ENCODE data around the gene YPEL2. TPM values are rescaled to one million over a fixed set of nuclear protein-coding genes. Genes with fewer than 3 reads are reported as not detected.

Gene YPEL2
- total RNA-seq, 1 experiment from 2014 or later, result 4.7 TPM

- ATAC-seq (no peak), DNase-seq (ENCODE audit: low read depth, low spot score) (no peak)
- Histone ChIP-seq H3K27me3 (ENCODE audit: insufficient read depth, low read length) (no peaks in the 10 kb centered on the region), H4K20me1 (ENCODE audit: insufficient read depth) (no peaks in the 10 kb centered on the region), H3K4me2 (ENCODE audit: low read length) (no peak overlapping the region), H3K4me3 (replicated peaks in 1 of 2; ENCODE audit: low read depth in 1 of 2, low read length in 2 of 2) (no peak overlapping the region), H3K9me2 (ENCODE audit: insufficient read depth) (no peaks in the 10 kb centered on the region), H3K79me2 (ENCODE audit: insufficient read depth, low read length) (no peaks in the 10 kb centered on the region), H3K4me1 (ENCODE audit: control insufficient read depth in 1 of 2, insufficient read depth in 2 of 2, low read length in 2 of 2) (peaks cover 0 to 3% of the 10 kb centered on the region in 2 experiments; a peak in 1 of 4 replicates), H2AFZ (ENCODE audit: low read depth, low read length, poor library complexity, severe bottlenecking) (no peak overlapping the region), H3K9ac (ENCODE audit: low read length) (no peak overlapping the region), H3K27ac (ENCODE audit: low read depth, low read length) (no peak overlapping the region), H3K36me3 (ENCODE audit: control insufficient read depth in 1 of 2, insufficient read depth in 2 of 2, low read length in 2 of 2) (no peaks in the 10 kb centered on the region), H3K9me3 (ENCODE audit: control insufficient read depth in 1 of 2, insufficient read depth in 1 of 2, low read depth in 1 of 2, low read length in 2 of 2) (no peaks in the 10 kb centered on the region)
- no TSS peak for BruUV-seq (replicated peaks)
- TF ChIP-seq CTCF (IDR thresholded peaks at IDR 0.05 in 2 of 3, conservative IDR thresholded peaks at IDR 0.05 in 1 of 3; ENCODE audit: borderline replicate concordance in 1 of 3, insufficient read depth in 1 of 3, low read depth in 2 of 3, low read length in 2 of 3) (no peak), RAD21 (IDR thresholded peaks at IDR 0.05; ENCODE audit: low read depth) (no peak), FOSL1 (IDR thresholded peaks at IDR 0.05; ENCODE audit: low read depth) (no peak), ZNF274 (IDR thresholded peaks at IDR 0.05; ENCODE audit: low read depth, low read length) (no peak), ZFX (IDR thresholded peaks at IDR 0.05) (no peak), EZH2 (IDR thresholded peaks at IDR 0.05) (no peak), YY1 (IDR thresholded peaks at IDR 0.05; ENCODE audit: extremely low read depth, insufficient replicate concordance, low read depth, low read length) (no peak), POLR2A (IDR thresholded peaks at IDR 0.05; ENCODE audit: borderline replicate concordance, extremely low read depth, insufficient read depth, insufficient read length) (no peak), EGR1 (IDR thresholded peaks at IDR 0.05; ENCODE audit: low read depth) (no peak), EZH2phosphoT487 (IDR thresholded peaks at IDR 0.05; ENCODE audit: borderline replicate concordance) (no peak), MAX (IDR thresholded peaks at IDR 0.05) (no peak), SRF (IDR thresholded peaks at IDR 0.05; ENCODE audit: low read depth) (no peak), SIN3A (IDR thresholded peaks at IDR 0.05; ENCODE audit: low read depth) (no peak), POLR2AphosphoS5 (IDR thresholded peaks at IDR 0.05; ENCODE audit: low read depth, low read length) (no peak), SP1 (IDR thresholded peaks at IDR 0.05; ENCODE audit: low read depth) (no peak), ATF3 (IDR thresholded peaks at IDR 0.05) (no peak), CBX3 (IDR thresholded peaks at IDR 0.05; ENCODE audit: low read depth) (no peak)
- ChIA-PET CTCF (interaction anchor here (0.7 kb wide), 1 partner anchor 56 kb away, joined by 3 read pairs; no protein-coding TSS in a partner anchor), RAD21 (ENCODE audit: low non-redundant PET in 1 of 2, low total read pairs in 2 of 2, uncharacterized antibody in 2 of 2, unreplicated experiment in 2 of 2) (no interaction called here), POLR2A (interaction anchor here (0.7 kb wide), 1 partner anchor 583 kb away, joined by 3 read pairs; no protein-coding TSS in a partner anchor)
- intact Hi-C loops (cut with micrococcal nuclease), result no loop called here
These were observed 49.0 kb downstream of the YPEL2 start for GRCh38 chr17:59380474-59380873.

Data from HCT116 (cell line).